HuH-7.5 (cell line): ENCODE data around the gene EDDM3A.

Experiments used
- DNase-seq: peaks from one replicate; pipeline ENCODE4 v3.0.0; 2011; ENCODE audit warnings: low spot score

The EDDM3A gene

GRCh38 chr14:20789230-20789813 is 43.6 kb downstream of the EDDM3A start:
- no peak for DNase-seq

DNA sequence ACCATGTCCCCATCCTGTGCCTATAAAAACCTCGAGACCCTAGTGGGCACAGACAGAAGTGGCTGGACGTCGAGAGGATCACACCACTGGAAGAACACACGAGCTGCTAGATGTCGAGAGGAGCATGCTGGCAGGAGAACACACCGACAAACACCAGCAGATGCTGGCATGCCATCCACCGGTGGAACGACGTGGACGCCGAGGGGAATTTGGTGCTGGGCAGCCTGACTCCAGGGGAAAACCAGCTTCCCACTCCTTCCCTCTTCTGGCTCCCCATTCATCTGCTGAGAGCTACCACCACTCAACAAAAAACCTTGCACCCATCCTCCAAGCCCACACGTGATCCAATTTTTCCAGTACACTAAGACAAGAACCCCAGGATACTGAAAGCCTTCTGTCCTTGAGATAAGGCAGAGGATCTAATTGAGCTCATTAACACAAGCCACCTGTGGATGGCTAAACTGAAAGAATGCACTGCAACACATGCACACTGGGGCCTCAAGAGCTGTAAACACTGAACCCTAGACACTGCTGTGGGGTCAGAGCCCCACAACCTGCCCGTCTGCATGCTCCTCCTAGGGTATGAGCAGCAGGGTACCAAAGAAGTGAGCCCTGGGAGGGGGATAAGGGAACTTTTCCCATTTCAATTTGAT is 44.9 kb downstream of the EDDM3A start:
- DNase-seq: no peak

- DNase-seq: no peak
Measured at GRCh38 chr14:20791187-20791586, 45.5 kb downstream of the EDDM3A start.

- DNase-seq: no peak
Measured at GRCh38 chr14:20791597-20791996, 45.9 kb downstream of the EDDM3A start.

- no peak for DNase-seq
Measured at GRCh38 chr14:20792556-20792955, 46.9 kb downstream of the EDDM3A start.

- no peak for DNase-seq
Measured at GRCh38 chr14:20794644-20795369, 49.1 kb downstream of the EDDM3A start.

DNA sequence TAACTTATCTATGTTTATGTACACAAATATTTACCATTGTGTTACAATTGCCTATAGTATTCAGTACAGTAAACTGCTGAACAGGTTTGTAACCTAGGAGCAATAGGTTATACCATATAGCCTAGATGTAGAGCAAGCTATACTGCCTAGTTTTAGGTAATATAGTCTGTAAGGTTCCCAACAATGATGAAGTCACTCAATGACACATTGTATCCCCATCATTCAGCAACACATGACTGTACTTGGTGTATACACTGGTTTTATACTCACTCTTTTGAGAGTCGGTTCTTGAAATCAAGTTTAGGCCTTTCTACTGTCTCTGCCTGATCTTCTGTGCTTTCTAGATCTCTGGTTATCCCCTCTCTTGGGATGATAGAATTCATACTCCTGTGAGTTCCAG is 51.5 kb downstream of the EDDM3A start:
- DNase-seq: no peak
